Type B pancreatic cell (in vitro differentiated cells): ENCODE results near the gene CREBBP. TPM values are rescaled to one million over a fixed set of nuclear protein-coding genes. Genes with fewer than 3 reads are reported as not detected.

Experiments used
- DNase-seq: peaks from one replicate; pipeline ENCODE4 v3.0.0; 2021; ENCODE audit warnings: mixed read lengths; ENCODE audit not compliant: unreplicated experiment; ENCODE audit errors: extremely low spot score
- H3K27ac Mint-ChIP-seq: 2 replicates; pipeline ENCODE4 v1.8.0; 2021; ENCODE audit warnings: mild to moderate bottlenecking, mixed read lengths
- H3K27me3 Mint-ChIP-seq: 2 replicates; pipeline ENCODE4 v1.8.0; 2021; ENCODE audit warnings: mixed read lengths
- H3K36me3 Mint-ChIP-seq: 2 replicates; pipeline ENCODE4 v1.8.0; 2021; ENCODE audit warnings: mixed read lengths
- H3K4me1 Mint-ChIP-seq: one replicate; pipeline ENCODE4 v1.8.0; 2021; ENCODE audit warnings: mixed read lengths; ENCODE audit not compliant: unreplicated experiment
- H3K4me3 Mint-ChIP-seq: 2 replicates; pipeline ENCODE4 v1.8.0; 2021; ENCODE audit warnings: mild to moderate bottlenecking, mixed read lengths
- H3K9me3 Mint-ChIP-seq: 2 replicates; pipeline ENCODE4 v1.8.0; 2021; ENCODE audit warnings: mixed read lengths
- total RNA-seq: library from RNA; stranded (reverse); gene quantifications from 2 replicates; pipeline ENCODE4 v1.2.1, GENCODE V29; 2021; ENCODE audit warnings: low replicate concordance
- TF ChIP-seq, protein P1 (sequence below): fragments of 200-600 bp; sonication (generic); conservative IDR thresholded peaks from 2 replicates; pipeline ENCODE4 v1.5.0; 2021; ENCODE audit warnings: antibody characterized with exemption, mild to moderate bottlenecking

CREBBP gene
- total RNA-seq, 1 donor from 2014 or later = 93.6 TPM

- H3K36me3 Mint-ChIP-seq = peaks cover 16% of the 10 kb centered on the region
- peaks cover 9% of the 10 kb centered on the region for H3K4me1 Mint-ChIP-seq
- H3K27me3 Mint-ChIP-seq = no peaks in the 10 kb centered on the region
- no peak overlapping the region for H3K4me3 Mint-ChIP-seq
- DNase-seq = no peak
- TF ChIP-seq, protein P1, sequence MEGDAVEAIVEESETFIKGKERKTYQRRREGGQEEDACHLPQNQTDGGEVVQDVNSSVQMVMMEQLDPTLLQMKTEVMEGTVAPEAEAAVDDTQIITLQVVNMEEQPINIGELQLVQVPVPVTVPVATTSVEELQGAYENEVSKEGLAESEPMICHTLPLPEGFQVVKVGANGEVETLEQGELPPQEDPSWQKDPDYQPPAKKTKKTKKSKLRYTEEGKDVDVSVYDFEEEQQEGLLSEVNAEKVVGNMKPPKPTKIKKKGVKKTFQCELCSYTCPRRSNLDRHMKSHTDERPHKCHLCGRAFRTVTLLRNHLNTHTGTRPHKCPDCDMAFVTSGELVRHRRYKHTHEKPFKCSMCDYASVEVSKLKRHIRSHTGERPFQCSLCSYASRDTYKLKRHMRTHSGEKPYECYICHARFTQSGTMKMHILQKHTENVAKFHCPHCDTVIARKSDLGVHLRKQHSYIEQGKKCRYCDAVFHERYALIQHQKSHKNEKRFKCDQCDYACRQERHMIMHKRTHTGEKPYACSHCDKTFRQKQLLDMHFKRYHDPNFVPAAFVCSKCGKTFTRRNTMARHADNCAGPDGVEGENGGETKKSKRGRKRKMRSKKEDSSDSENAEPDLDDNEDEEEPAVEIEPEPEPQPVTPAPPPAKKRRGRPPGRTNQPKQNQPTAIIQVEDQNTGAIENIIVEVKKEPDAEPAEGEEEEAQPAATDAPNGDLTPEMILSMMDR = no peak
- H3K9me3 Mint-ChIP-seq = no peaks in the 10 kb centered on the region
- H3K27ac Mint-ChIP-seq = no peak overlapping the region
Observed at GRCh38 chr16:3788711-3789374, 91.7 kb downstream of the CREBBP start.

DNA sequence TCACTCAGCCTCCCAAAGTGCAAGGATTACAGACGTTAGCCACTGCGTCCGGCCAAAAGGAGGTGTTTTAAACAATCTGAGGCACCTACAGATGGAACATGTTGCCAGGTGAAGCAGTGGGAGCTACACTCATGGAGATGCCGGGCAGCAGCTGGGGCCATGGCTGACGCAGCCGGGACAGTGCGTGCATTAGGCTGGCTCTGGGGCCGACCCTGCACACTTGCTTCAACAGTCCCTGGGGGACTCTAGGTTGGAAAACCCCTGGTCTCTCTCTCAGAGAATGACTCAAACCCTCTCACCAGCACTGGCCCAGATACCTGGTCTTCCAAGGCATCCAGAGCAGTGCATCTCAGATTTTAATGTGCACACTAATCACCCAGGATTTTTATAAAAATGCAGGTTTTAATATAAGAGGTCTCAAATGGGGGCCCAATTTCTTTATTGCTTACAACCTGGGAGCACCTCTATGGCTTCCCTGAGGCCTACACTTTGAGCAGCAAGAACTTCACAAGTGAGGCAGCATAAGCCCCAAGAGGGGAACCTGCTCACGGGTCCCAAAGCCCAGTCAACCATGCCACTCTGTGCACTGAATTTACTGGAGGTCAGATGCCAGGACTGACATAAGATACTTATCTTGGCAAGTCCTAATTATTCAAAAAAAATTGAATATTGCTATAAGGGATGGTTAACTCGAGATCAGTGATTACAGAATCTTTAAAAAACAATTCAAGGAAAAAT lies 92.4 kb downstream of the CREBBP start:
- Mint-ChIP-seq H3K36me3 (peaks cover 16% of the 10 kb centered on the region), H3K4me3 (no peak overlapping the region), H3K27me3 (no peaks in the 10 kb centered on the region), H3K9me3 (no peaks in the 10 kb centered on the region), H3K4me1 (peaks cover 9% of the 10 kb centered on the region), H3K27ac (no peak overlapping the region)
- TF ChIP-seq, protein P1 = no peak
- DNase-seq = no peak

DNA sequence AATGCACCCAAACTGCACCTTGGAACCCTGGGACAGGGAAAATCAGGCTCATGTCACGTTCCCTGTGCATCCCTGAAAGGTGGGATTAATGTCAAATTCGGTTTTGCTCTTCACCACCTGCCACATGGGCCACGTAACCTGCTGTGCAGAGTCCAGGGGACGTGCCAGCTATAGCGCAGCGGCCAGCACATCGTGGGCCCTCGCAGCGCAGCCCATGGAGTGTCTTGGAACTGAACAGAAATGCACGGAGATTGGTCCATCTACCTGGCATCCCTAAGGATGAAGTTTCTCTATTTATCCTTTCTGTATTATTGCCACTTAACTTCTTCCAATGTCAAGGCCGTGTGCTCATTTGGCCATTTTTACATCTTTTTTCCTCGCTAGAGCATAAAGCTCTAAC lies 95.1 kb downstream of the CREBBP start:
- H3K27ac Mint-ChIP-seq = no peak overlapping the region
- H3K4me1 Mint-ChIP-seq = no peaks in the 10 kb centered on the region
- no peaks in the 10 kb centered on the region for H3K27me3 Mint-ChIP-seq
- no peak overlapping the region for H3K4me3 Mint-ChIP-seq
- peaks cover 14% of the 10 kb centered on the region for H3K36me3 Mint-ChIP-seq
- no peaks in the 10 kb centered on the region for H3K9me3 Mint-ChIP-seq
- TF ChIP-seq, protein P1 = no peak
- DNase-seq = no peak

GRCh38 chr16:3783516-3783915 lies 97.0 kb downstream of the CREBBP start:
- no peaks in the 10 kb centered on the region for H3K9me3 Mint-ChIP-seq
- no peak for DNase-seq
- H3K27me3 Mint-ChIP-seq = no peaks in the 10 kb centered on the region
- H3K27ac Mint-ChIP-seq = no peak overlapping the region
- no peaks in the 10 kb centered on the region for H3K4me1 Mint-ChIP-seq
- TF ChIP-seq, protein P1 = no peak
- no peak overlapping the region for H3K4me3 Mint-ChIP-seq
- peaks cover 17% of the 10 kb centered on the region for H3K36me3 Mint-ChIP-seq

DNA sequence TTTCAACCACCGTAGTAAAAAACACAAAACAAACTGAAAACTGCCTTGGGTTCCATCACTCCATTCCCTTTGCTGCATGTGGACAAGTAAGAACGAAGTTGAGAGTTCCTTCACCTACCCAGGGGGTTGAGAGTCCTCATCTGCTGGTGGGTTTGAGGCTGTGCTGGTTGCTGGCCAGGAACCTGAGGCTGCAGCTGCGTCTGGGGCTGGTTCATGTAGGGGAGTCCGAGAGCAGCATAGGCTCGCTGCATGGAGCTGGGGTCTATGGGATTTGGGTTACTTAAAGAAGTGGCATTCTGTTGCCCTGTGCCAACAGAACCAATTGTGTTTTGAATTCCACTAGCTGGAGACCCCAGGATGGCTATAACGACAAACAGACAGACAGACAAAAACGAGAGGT lies 97.9 kb downstream of the CREBBP start:
- no peak for DNase-seq
- TF ChIP-seq, protein P1 = no peak
- Mint-ChIP-seq H3K27ac (no peak overlapping the region), H3K36me3 (peaks cover 25% of the 10 kb centered on the region), H3K4me3 (no peak overlapping the region), H3K4me1 (no peaks in the 10 kb centered on the region), H3K9me3 (no peaks in the 10 kb centered on the region), H3K27me3 (no peaks in the 10 kb centered on the region)
